Colonic mucosa (tissue), 4 donors: Measurements from ENCODE around the gene KRT71. TPM values are rescaled to one million over a fixed set of nuclear protein-coding genes. Genes with fewer than 3 reads are reported as not detected.
"Not testable (repeated sequence)": the region's sequence is repeated elsewhere in the genome, so short reads cannot be mapped to it uniquely, and the experiment has no call there.

Experiments
- DNase-seq: peaks from one replicate; pipeline ENCODE4 v3.0.0-alpha.2; 2020
- H3K27ac ChIP-seq: fragments of 200-600 bp; one replicate; pipeline ENCODE4 v1.8.0; 2021
- H3K27me3 ChIP-seq: fragments of 200-600 bp; one replicate; pipeline ENCODE4 v1.8.0; 2021
- H3K36me3 ChIP-seq: fragments of 200-600 bp; one replicate; pipeline ENCODE4 v1.8.0; 2021
- H3K4me1 ChIP-seq: fragments of 200-600 bp; one replicate; pipeline ENCODE4 v1.8.0; 2021; ENCODE audit warnings: mild to moderate bottlenecking
- H3K4me3 ChIP-seq: fragments of 200-600 bp; one replicate; pipeline ENCODE4 v1.8.0; 2021
- H3K9ac ChIP-seq, 2 donors: one replicate each; pipeline ENCODE4 v1.7.0; 2013; ENCODE audit warnings: control low read depth in 2 of 2, low read depth in 2 of 2, low read length in 2 of 2
- H3K9me3 ChIP-seq: fragments of 200-600 bp; one replicate; pipeline ENCODE4 v1.8.0; 2021
- CTCF ChIP-seq: fragments of 200-600 bp; IDR thresholded peaks from one replicate; pipeline ENCODE4 v1.8.0; 2022; ENCODE audit warnings: antibody characterized with exemption, mild to moderate bottlenecking
- intact Hi-C: fragments of 100-400 bp; cut with DNase I; formaldehyde crosslinking; loops from one replicate; pipeline ENCODE4 v1.14.1; 2022
- total RNA-seq, 2 donors: library from RNA; stranded (reverse); fragmentation: NEBNext Ultra II Directional in 1 of 2; extraction: Animal tissue kit (Norgen Biotek cat#: 25700) in 1 of 2; gene quantifications; one replicate each; pipeline ENCODE4 v1.2.1, GENCODE V29; 2021
- donor health status: healthy.
- donor health status: DM: no; HTN: no; CAD: no.
- donor health status: DM: no; HTN: no; CAD: no.

Gene KRT71
- total RNA-seq, 2 donors from 2014 or later, result not detected

DNA sequence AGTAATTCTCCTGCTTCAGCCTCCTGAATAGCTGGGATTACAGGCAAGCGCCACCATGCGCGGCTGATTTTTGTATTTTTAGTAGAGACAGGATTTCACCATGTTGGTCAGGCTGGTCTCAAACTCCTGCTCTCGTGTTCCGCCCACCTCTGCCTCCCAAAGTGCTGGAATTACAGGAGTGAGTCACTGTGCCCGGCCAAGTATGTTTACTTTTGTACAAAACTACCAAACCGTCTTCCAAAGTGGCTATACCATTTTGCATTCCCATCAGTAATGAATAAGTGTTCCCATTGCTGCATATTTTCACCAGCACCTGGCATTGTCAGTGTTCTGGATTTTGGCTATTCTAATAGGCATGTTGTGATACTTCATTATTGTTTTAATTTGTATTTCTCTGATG lies 51.5 kb downstream of the KRT71 start:
- H3K4me3 ChIP-seq, result no peak overlapping the region
- no peaks in the 10 kb centered on the region for H3K9me3 ChIP-seq
- DNase-seq, result no peak
- no peak for TF ChIP-seq CTCF
- no peaks in the 10 kb centered on the region for H3K27me3 ChIP-seq
- no peak overlapping the region for H3K9ac ChIP-seq
- no peak overlapping the region for H3K27ac ChIP-seq
- no peaks in the 10 kb centered on the region for H3K4me1 ChIP-seq
- no peaks in the 10 kb centered on the region for H3K36me3 ChIP-seq
- intact Hi-C loops, result no loop called here

- H3K27ac ChIP-seq, H3K4me3 ChIP-seq, H3K27me3 ChIP-seq, H3K9me3 ChIP-seq, H3K36me3 ChIP-seq, H3K4me1 ChIP-seq, DNase-seq, intact Hi-C loops, H3K9ac ChIP-seq: not testable (repeated sequence)
Measured at GRCh38 chr12:52500574-52500973, 52.4 kb downstream of the KRT71 start.

DNA sequence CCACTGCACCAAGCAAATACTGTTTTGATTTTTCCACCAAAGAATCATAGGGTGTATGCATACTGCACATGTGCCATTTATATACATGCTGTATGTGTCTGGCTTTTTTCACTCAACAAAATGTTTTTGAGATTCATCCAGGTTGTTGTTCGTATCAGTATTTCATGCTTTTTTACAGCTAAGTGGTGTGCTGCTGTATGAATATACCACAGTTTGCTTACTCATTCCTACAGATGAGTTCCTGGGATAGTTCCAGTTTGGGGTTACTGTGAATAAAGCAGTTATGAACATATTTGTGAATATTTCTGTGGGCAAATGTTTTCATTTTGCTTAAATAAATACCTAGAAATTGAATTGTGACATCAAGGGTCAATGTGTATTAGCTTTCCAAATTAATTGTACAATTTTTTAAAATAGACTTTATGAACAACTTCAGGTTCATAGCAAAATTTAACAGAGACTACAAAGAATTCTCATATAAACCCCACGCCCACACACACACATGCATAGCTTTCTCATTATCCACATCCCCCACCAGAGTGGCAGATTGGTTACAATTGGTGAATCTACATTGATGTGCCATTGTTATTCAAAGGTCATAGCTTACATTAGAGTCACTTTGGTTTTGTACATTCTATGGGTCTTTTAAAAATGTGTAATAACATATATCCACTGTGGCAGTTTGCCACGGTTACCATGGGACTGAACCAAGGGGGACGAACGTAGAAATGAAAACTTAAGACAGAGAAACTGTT lies 53.0 kb downstream of the KRT71 start:
- Histone ChIP-seq H3K27me3 (no peaks in the 10 kb centered on the region), H3K27ac (no peak overlapping the region), H3K9me3 (no peaks in the 10 kb centered on the region), H3K4me1 (no peaks in the 10 kb centered on the region), H3K4me3 (no peak overlapping the region), H3K9ac (no peak overlapping the region), H3K36me3 (no peaks in the 10 kb centered on the region)
- no peak for TF ChIP-seq CTCF
- DNase-seq, result no peak
- intact Hi-C loops, result no loop called here

DNA sequence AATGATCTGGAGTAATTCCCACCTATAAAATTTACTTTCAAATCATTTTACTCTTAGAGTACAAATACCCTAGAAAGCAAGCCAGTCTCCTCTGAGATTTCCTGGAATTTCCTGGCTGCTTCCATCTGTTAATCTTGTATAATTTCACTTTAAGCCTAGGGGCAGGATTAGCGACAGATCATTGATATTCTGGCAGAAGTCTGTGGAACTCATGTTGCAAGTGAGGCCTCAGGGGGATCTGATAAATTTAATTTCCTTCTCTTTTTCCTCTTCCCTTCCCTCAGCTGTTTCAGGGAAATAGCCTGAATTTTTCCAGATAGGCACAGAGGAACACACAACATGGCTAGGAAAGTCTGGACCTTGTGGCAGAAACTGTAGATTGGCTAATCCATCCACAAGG lies 54.0 kb downstream of the KRT71 start:
- intact Hi-C loops, result no loop called here

GRCh38 chr12:52497975-52498374 lies 55.0 kb downstream of the KRT71 start:
- no peak overlapping the region for H3K9ac ChIP-seq
- intact Hi-C loops, result no loop called here
- H3K27ac ChIP-seq, result no peak overlapping the region
- no peak for TF ChIP-seq CTCF
- DNase-seq, result no peak
- no peaks in the 10 kb centered on the region for H3K27me3 ChIP-seq
- H3K4me3 ChIP-seq, result no peak overlapping the region
- no peaks in the 10 kb centered on the region for H3K4me1 ChIP-seq
- no peaks in the 10 kb centered on the region for H3K36me3 ChIP-seq
- H3K9me3 ChIP-seq, result no peaks in the 10 kb centered on the region

More for the DNA sequence above, 54.0 kb downstream of the KRT71 start:
- H3K4me1 ChIP-seq, result no peaks in the 10 kb centered on the region
- no peaks in the 10 kb centered on the region for H3K9me3 ChIP-seq
- no peak overlapping the region for H3K27ac ChIP-seq
- H3K4me3 ChIP-seq, result no peak overlapping the region
- H3K36me3 ChIP-seq, result no peaks in the 10 kb centered on the region
- H3K27me3 ChIP-seq, result no peaks in the 10 kb centered on the region
- H3K9ac ChIP-seq, result no peak overlapping the region
- no peak for DNase-seq
- no peak for TF ChIP-seq CTCF

DNA sequence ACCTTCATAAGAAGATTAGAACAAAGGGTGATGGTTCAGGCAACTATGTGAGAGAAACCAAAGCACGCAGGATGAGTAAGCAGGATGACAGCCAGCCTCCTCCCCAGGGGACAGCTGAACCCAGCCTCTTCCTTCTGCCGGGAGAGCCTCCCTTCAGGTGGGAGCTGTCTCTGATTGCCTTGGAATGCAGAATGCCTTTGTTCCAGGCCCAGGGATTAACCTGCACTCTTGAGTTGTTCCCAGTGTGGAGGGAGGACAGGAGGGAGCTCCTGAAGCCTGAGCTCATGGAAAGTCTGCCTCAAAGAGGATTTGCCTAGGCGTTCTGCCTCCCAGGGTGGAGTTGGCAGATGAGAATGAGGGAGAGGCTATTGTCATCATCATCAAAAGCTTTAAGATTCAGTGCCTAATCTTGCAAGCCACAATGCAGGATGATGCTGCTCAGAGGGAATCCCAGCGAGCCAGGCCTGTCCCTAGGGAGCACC lies 56.3 kb downstream of the KRT71 start:
- Histone ChIP-seq H3K4me3 (no peak overlapping the region), H3K36me3 (no peaks in the 10 kb centered on the region), H3K9me3 (no peaks in the 10 kb centered on the region), H3K27ac (no peak overlapping the region), H3K4me1 (no peaks in the 10 kb centered on the region), H3K27me3 (no peaks in the 10 kb centered on the region), H3K9ac (no peak overlapping the region)
- intact Hi-C loops, result no loop called here
- no peak for TF ChIP-seq CTCF
- no peak for DNase-seq
